IPS DF 6.9 (cell line): ENCODE results near the gene FHIT.

Source experiments
- DNase-seq: peaks from one replicate; pipeline ENCODE4 v3.0.0-alpha.2; 2013; ENCODE audit warnings: low read depth, low spot score
- H3K27ac ChIP-seq: one replicate; pipeline ENCODE4 v1.5.1; 2013; ENCODE audit warnings: low read length, control low read depth
- H3K27me3 ChIP-seq: 2 replicates; pipeline ENCODE4 v1.6.1; 2013; ENCODE audit warnings: mild to moderate bottlenecking, low read length; ENCODE audit not compliant: control insufficient read depth, insufficient read depth
- H3K36me3 ChIP-seq: 2 replicates; pipeline ENCODE4 v1.6.1; 2013; ENCODE audit warnings: low read length; ENCODE audit not compliant: control insufficient read depth, insufficient read depth
- H3K4me1 ChIP-seq: 2 replicates; pipeline ENCODE4 v1.6.1; 2013; ENCODE audit warnings: low read length; ENCODE audit not compliant: control insufficient read depth, insufficient read depth
- H3K4me3 ChIP-seq: 2 replicates; pipeline ENCODE4 v1.5.1; 2013; ENCODE audit warnings: mild to moderate bottlenecking, low read length
- H3K9me3 ChIP-seq: 2 replicates; pipeline ENCODE4 v1.6.1; 2013; ENCODE audit warnings: low read length, inconsistent platforms; ENCODE audit not compliant: control insufficient read depth, insufficient read depth
- WGBS: extraction: QIAGEN DNeasy Blood & Tissue Kit; methylation state at CpG from one replicate; pipeline ENCODE4 v1.1.7; 2013; ENCODE audit warnings: mixed read lengths, missing lambda C conversion rate; ENCODE audit not compliant: insufficient read length, insufficient coverage; 5-methylcytosine and 5-hydroxymethylcytosine counted together

The FHIT gene

GRCh38 chr3:60767536-60767935 lies 483.7 kb downstream of the FHIT start:
- no CpG with 5 or more reads among the region's 3 CpGs for WGBS
- H3K36me3 ChIP-seq, result no peaks in the 10 kb centered on the region
- no peak for DNase-seq
- no peak overlapping the region for H3K4me3 ChIP-seq
- H3K9me3 ChIP-seq, result no peaks in the 10 kb centered on the region
- H3K27ac ChIP-seq, result no peak overlapping the region
- no peaks in the 10 kb centered on the region for H3K27me3 ChIP-seq
- peaks cover 3% of the 10 kb centered on the region; the same call in 1 of the 2 replicates for H3K4me1 ChIP-seq

- Histone ChIP-seq H3K36me3 (no peaks in the 10 kb centered on the region), H3K9me3 (no peaks in the 10 kb centered on the region)
- WGBS, result no CpG with 5 or more reads among the region's 3 CpGs
Measured at GRCh38 chr3:60765776-60766175, 485.5 kb downstream of the FHIT start.

GRCh38 chr3:60764870-60765269 lies 486.4 kb downstream of the FHIT start:
- no peak for DNase-seq
- Histone ChIP-seq H3K36me3 (no peaks in the 10 kb centered on the region), H3K4me3 (no peak overlapping the region), H3K27ac (no peak overlapping the region), H3K9me3 (no peaks in the 10 kb centered on the region), H3K27me3 (no peaks in the 10 kb centered on the region), H3K4me1 (no peaks in the 10 kb centered on the region; the same call in 1 of the 2 replicates)
- no CpG with 5 or more reads among the region's 2 CpGs for whole genome bisulfite sequencing

More at GRCh38 chr3:60765776-60766175, 485.5 kb downstream of the FHIT start:
- Histone ChIP-seq H3K4me3 (no peak overlapping the region), H3K27me3 (no peaks in the 10 kb centered on the region), H3K27ac (no peak overlapping the region), H3K4me1 (peaks cover 2% of the 10 kb centered on the region; the same call in 1 of the 2 replicates)
- no peak for DNase-seq

GRCh38 chr3:60760145-60760544 lies 491.1 kb downstream of the FHIT start:
- Histone ChIP-seq H3K9me3 (no peaks in the 10 kb centered on the region), H3K27me3 (no peaks in the 10 kb centered on the region), H3K27ac (no peak overlapping the region), H3K4me3 (no peak overlapping the region), H3K36me3 (no peaks in the 10 kb centered on the region), H3K4me1 (no peaks in the 10 kb centered on the region; the same call in 1 of the 2 replicates)
- no peak for DNase-seq
- no CpG with 5 or more reads among the region's 3 CpGs for WGBS

- DNase-seq, result no peak
- no CpG with 5 or more reads among the region's 3 CpGs for WGBS
Measured at GRCh38 chr3:60759439-60759838, 491.8 kb downstream of the FHIT start.

GRCh38 chr3:60758831-60759230 lies 492.4 kb downstream of the FHIT start:
- no peak for DNase-seq
- no peaks in the 10 kb centered on the region for H3K9me3 ChIP-seq
- no peaks in the 10 kb centered on the region for H3K36me3 ChIP-seq
- H3K27ac ChIP-seq, result no peak overlapping the region
- H3K4me1 ChIP-seq, result no peaks in the 10 kb centered on the region; the same call in 1 of the 2 replicates
- H3K4me3 ChIP-seq, result no peak overlapping the region
- no CpG with 5 or more reads among the region's 5 CpGs for WGBS
- no peaks in the 10 kb centered on the region for H3K27me3 ChIP-seq

More at GRCh38 chr3:60759439-60759838, 491.8 kb downstream of the FHIT start:
- no peak overlapping the region for H3K27ac ChIP-seq
- no peaks in the 10 kb centered on the region for H3K9me3 ChIP-seq
- no peak overlapping the region for H3K4me3 ChIP-seq
- H3K27me3 ChIP-seq, result no peaks in the 10 kb centered on the region
- H3K4me1 ChIP-seq, result no peaks in the 10 kb centered on the region; the same call in 1 of the 2 replicates
- no peaks in the 10 kb centered on the region for H3K36me3 ChIP-seq

- no peak overlapping the region for H3K4me3 ChIP-seq
- H3K4me1 ChIP-seq, result no peaks in the 10 kb centered on the region; the same call in 1 of the 2 replicates
- H3K36me3 ChIP-seq, result no peaks in the 10 kb centered on the region
- no peak overlapping the region for H3K27ac ChIP-seq
- no peak for DNase-seq
- no CpG with 5 or more reads among the region's 2 CpGs for WGBS
- H3K27me3 ChIP-seq, result no peaks in the 10 kb centered on the region
- no peaks in the 10 kb centered on the region for H3K9me3 ChIP-seq
Measured at GRCh38 chr3:60758171-60758570, 493.1 kb downstream of the FHIT start.

- WGBS, result no CpG with 5 or more reads among the region's 6 CpGs
- no peaks in the 10 kb centered on the region; the same call in 1 of the 2 replicates for H3K4me1 ChIP-seq
- H3K36me3 ChIP-seq, result no peaks in the 10 kb centered on the region
- no peaks in the 10 kb centered on the region for H3K9me3 ChIP-seq
- DNase-seq, result no peak
- no peaks in the 10 kb centered on the region for H3K27me3 ChIP-seq
- H3K27ac ChIP-seq, result no peak overlapping the region
- H3K4me3 ChIP-seq, result no peak overlapping the region
Measured at GRCh38 chr3:60757724-60758123, 493.5 kb downstream of the FHIT start.

GRCh38 chr3:60756241-60757030 lies 494.8 kb downstream of the FHIT start:
- H3K4me3 ChIP-seq, result no peak overlapping the region
- no peak for DNase-seq
- no peak overlapping the region for H3K27ac ChIP-seq
- no CpG with 5 or more reads among the region's 7 CpGs for WGBS
- no peaks in the 10 kb centered on the region for H3K9me3 ChIP-seq
- H3K27me3 ChIP-seq, result no peaks in the 10 kb centered on the region
- H3K4me1 ChIP-seq, result no peaks in the 10 kb centered on the region; the same call in 1 of the 2 replicates
- H3K36me3 ChIP-seq, result no peaks in the 10 kb centered on the region

GRCh38 chr3:60755094-60755493 lies 496.2 kb downstream of the FHIT start:
- DNase-seq, result no peak
- no peaks in the 10 kb centered on the region for H3K36me3 ChIP-seq
- no peaks in the 10 kb centered on the region for H3K4me1 ChIP-seq
- no peaks in the 10 kb centered on the region for H3K9me3 ChIP-seq
- no peak overlapping the region for H3K27ac ChIP-seq
- WGBS, result no CpG with 5 or more reads among the region's 3 CpGs
- H3K27me3 ChIP-seq, result no peaks in the 10 kb centered on the region
- H3K4me3 ChIP-seq, result no peak overlapping the region

- no peaks in the 10 kb centered on the region; the same call in 1 of the 2 replicates for H3K9me3 ChIP-seq
- no peaks in the 10 kb centered on the region for H3K27me3 ChIP-seq
- H3K4me1 ChIP-seq, result no peaks in the 10 kb centered on the region
- no peak overlapping the region for H3K4me3 ChIP-seq
- no peak overlapping the region for H3K27ac ChIP-seq
- WGBS, result no CpG with 5 or more reads among the region's 1 CpG
- H3K36me3 ChIP-seq, result no peaks in the 10 kb centered on the region
- DNase-seq, result no peak
Measured at GRCh38 chr3:60754617-60755016, 496.6 kb downstream of the FHIT start.
